GM21526 (cell line): ENCODE data around the gene GPR68.
"Not testable (repeated sequence)": the region's sequence is repeated elsewhere in the genome, so short reads cannot be mapped to it uniquely, and the experiment has no call there.

Experiments
- ATAC-seq: cut with Tn5 transposase; IDR thresholded peaks from one replicate; pipeline ENCODE4 v1.9.1; 2021; ENCODE audit warnings: moderate library complexity; ENCODE audit not compliant: unreplicated experiment, low FRiP score

The GPR68 gene

GRCh38 chr14:91273273-91273884 lies 28.9 kb upstream of the GPR68 start:
- no peak for ATAC-seq

GRCh38 chr14:91272341-91273272 lies 28.1 kb upstream of the GPR68 start:
- no peak for ATAC-seq

- no peak for ATAC-seq
Observed at GRCh38 chr14:91271639-91272038, 27.1 kb upstream of the GPR68 start.

GRCh38 chr14:91270619-91271018 lies 26.1 kb upstream of the GPR68 start:
- ATAC-seq, result no peak

- ATAC-seq, result no peak
Observed at GRCh38 chr14:91270188-91270587, 25.7 kb upstream of the GPR68 start.

GRCh38 chr14:91269076-91269991 lies 24.8 kb upstream of the GPR68 start:
- ATAC-seq, result no peak

- no peak for ATAC-seq
Observed at GRCh38 chr14:91267965-91268437, 23.5 kb upstream of the GPR68 start.

- not testable (repeated sequence) for ATAC-seq
Observed at GRCh38 chr14:91266276-91266675, 21.8 kb upstream of the GPR68 start.

GRCh38 chr14:91265404-91265803 lies 20.9 kb upstream of the GPR68 start:
- no peak for ATAC-seq

- ATAC-seq, result no peak
Observed at GRCh38 chr14:91264151-91265150, 19.9 kb upstream of the GPR68 start.

GRCh38 chr14:91263329-91263728 lies 18.8 kb upstream of the GPR68 start:
- no peak for ATAC-seq

GRCh38 chr14:91261986-91262549 lies 17.6 kb upstream of the GPR68 start:
- ATAC-seq, result no peak

- ATAC-seq, result no peak
Observed at GRCh38 chr14:91261115-91261514, 16.6 kb upstream of the GPR68 start.

- no peak for ATAC-seq
Observed at GRCh38 chr14:91258876-91259275, 14.4 kb upstream of the GPR68 start.

- ATAC-seq, result no peak
Observed at GRCh38 chr14:91258011-91258618, 13.6 kb upstream of the GPR68 start.

GRCh38 chr14:91257328-91258010 lies 13.0 kb upstream of the GPR68 start:
- ATAC-seq, result no peak

- ATAC-seq, result no peak
Observed at GRCh38 chr14:91256661-91257060, 12.2 kb upstream of the GPR68 start.

GRCh38 chr14:91255026-91255695 lies 10.7 kb upstream of the GPR68 start:
- no peak for ATAC-seq
